ENCODE measurements around the gene SYCP2L.
"Not testable (repeated sequence)": the region's sequence is repeated elsewhere in the genome, so short reads cannot be mapped to it uniquely, and the experiment has no call there.

Gene SYCP2L

DNA sequence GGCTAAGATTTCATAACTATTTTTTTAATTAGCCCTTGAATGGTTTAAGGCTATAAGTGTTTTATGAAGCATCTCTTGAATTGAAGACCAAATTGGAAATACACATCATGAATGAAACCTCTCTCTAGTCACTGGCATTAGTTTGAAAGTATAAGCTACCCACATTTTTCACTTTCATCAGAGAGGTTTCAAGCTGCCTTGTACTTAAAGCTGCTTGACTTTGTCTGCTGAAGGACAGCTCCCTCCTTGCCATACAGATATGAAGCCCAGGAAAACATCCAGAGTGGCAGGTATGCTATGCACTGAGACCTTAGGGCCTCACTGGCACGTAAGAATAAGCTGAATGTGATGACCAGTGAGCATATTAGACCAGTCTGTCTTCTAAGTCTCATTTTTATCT lies 94.6 kb downstream of the SYCP2L start:
- no peak for DNase-seq (ENCODE audit: low read depth)
- no peak overlapping the region for H3K4me3 ChIP-seq (ENCODE audit: low read depth, low read length)
- TF ChIP-seq, protein P1, sequence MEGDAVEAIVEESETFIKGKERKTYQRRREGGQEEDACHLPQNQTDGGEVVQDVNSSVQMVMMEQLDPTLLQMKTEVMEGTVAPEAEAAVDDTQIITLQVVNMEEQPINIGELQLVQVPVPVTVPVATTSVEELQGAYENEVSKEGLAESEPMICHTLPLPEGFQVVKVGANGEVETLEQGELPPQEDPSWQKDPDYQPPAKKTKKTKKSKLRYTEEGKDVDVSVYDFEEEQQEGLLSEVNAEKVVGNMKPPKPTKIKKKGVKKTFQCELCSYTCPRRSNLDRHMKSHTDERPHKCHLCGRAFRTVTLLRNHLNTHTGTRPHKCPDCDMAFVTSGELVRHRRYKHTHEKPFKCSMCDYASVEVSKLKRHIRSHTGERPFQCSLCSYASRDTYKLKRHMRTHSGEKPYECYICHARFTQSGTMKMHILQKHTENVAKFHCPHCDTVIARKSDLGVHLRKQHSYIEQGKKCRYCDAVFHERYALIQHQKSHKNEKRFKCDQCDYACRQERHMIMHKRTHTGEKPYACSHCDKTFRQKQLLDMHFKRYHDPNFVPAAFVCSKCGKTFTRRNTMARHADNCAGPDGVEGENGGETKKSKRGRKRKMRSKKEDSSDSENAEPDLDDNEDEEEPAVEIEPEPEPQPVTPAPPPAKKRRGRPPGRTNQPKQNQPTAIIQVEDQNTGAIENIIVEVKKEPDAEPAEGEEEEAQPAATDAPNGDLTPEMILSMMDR (IDR thresholded peaks at IDR 0.05; ENCODE audit: control insufficient read depth, extremely low read depth, insufficient read depth): no peak

DNA sequence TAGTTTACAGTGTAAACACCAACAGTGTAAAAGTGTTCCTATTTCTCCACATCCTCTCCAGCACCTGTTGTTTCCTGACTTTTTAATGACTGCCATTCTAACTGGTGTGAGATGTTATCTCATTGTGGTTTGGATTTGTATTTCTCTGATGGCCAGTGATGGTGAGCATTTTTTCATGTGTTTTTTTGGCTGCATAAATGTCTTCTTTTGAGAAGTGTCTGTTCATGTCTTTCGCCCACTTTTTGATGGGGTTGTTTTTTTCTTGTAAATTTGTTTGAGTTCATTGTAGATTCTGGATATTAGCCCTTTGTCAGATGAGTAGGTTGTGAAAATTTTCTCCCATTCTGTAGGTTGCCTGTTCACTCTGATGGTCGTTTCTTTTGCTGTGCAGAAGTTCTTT lies 98.1 kb downstream of the SYCP2L start:
- H3K4me3 ChIP-seq (ENCODE audit: low read depth, low read length); DNase-seq (ENCODE audit: low read depth): not testable (repeated sequence)

DNA sequence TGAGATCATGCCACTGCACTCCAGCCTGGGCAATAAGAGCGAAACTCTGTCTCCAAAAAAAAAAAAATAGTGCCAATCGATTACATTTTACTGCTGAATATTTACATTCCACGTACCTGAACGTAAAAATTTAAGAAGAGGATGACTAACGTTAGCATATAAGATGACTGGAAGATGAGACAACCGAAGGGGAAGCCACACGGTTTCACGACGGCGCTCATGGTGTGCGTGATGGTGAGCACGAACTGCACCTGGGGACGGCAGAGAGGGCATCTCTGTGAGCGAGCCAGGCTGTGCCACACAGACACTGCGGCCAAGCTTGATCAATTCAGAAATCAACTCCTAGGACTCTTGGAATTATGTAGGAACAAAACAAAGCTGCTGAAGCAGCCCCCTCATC lies 102.7 kb downstream of the SYCP2L start:
- TF ChIP-seq, protein P1 (IDR thresholded peaks at IDR 0.05; ENCODE audit: control insufficient read depth, extremely low read depth, insufficient read depth): no peak
- H3K4me3 ChIP-seq (ENCODE audit: low read depth, low read length): no peak overlapping the region
- DNase-seq (ENCODE audit: low read depth): no peak

DNA sequence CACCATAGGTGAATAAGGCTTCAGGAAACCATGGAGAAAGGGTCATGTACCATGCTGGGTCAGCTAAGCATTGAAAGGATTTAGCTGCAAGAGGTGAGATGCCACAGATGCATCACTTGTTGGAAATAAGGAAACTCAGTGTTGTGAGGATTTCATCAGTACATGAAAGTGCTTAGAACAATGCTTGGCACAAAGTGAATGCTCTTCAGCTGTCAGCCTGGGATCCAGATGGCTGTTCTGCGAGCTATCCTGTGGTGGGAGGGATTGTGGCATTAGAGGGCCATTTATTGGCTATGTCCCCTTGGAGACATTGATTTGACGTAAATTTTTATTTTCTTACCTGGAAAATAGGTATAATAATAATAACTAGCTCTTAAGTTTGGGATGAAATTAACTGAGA lies 104.3 kb downstream of the SYCP2L start:
- no peak overlapping the region for H3K4me3 ChIP-seq (ENCODE audit: low read depth, low read length)
- TF ChIP-seq, protein P1 (IDR thresholded peaks at IDR 0.05; ENCODE audit: control insufficient read depth, extremely low read depth, insufficient read depth): no peak
- no peak for DNase-seq (ENCODE audit: low read depth)

DNA sequence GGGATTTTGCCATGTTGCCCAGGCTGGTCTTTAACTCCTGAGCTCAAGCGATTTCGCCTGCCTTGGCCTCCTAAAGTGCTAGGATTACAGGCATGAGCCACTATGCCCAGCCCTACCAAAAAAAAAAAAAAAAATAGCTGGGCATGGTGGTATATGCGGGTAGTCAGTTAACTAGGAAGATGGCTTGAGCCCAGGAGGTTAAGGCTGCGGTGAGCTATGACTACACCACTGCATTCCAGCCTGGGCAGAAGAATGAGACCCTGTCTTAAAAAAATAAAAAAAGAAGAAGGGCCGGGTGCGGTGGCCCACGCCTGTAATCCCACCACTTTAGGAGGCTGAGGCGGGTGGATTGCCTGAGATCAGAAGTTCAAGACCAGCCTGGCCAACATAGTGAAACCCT lies 107.0 kb downstream of the SYCP2L start:
- TF ChIP-seq, protein P1 (IDR thresholded peaks at IDR 0.05; ENCODE audit: control insufficient read depth, extremely low read depth, insufficient read depth): no peak
- no peak for DNase-seq (ENCODE audit: low read depth)
- no peak overlapping the region for H3K4me3 ChIP-seq (ENCODE audit: low read depth, low read length)

DNA sequence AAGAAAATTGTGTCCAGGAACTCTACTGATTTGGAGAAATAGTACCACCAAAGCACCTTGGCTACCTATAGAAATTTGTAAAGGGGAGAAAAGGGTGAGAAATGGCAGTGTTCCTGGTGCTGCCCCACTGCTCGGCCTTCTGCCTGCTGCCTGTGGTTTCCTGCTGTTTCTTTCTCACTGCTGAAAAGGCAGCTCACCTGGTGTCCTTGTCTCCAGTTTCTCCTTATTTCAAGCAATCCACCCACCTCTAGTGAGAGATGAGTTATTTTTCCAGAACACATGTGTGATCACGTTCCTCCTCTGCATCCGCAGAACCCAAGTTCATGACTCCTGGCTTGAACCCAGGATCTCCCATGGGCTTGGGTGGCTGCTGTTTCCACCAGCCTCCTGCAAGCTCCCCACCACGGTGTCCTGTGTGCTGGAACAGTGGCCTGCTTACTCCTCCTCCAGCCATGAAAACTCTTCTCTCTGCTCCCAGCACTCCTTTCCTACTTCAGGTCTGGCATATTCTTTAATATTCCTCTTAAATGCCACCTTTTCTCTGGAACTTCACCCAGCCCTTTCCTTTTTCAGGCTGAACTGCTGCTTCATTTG lies 108.4 kb downstream of the SYCP2L start:
- H3K4me3 ChIP-seq (ENCODE audit: low read depth, low read length): no peak overlapping the region
- TF ChIP-seq, protein P1 (IDR thresholded peaks at IDR 0.05; ENCODE audit: control insufficient read depth, extremely low read depth, insufficient read depth): no peak
- DNase-seq (ENCODE audit: low read depth): no peak

DNA sequence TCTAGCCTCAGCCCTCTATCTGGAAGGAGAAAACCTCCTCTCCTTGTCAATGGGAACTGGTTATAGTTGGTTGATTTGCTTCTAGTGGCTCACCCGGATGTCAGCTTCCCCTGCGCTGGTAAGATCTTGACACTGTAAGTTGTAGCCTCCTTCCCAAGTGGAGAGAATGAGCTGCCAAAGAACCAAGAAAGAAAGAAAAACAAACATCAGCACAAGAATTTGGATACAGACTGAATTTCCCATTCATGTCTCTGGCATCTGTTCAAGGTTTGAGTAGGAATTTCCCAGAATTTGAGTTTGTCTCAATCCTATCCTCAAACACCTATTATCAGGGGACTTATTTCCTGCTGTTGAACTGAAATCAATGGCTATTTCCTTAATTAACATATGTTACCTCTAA lies 113.1 kb downstream of the SYCP2L start:
- no peak for DNase-seq (ENCODE audit: low read depth)
- TF ChIP-seq, protein P1 (IDR thresholded peaks at IDR 0.05; ENCODE audit: control insufficient read depth, extremely low read depth, insufficient read depth): no peak
- no peak overlapping the region for H3K4me3 ChIP-seq (ENCODE audit: low read depth, low read length)
